ENCODE results near the gene OR2A12. TPM values are rescaled to one million over a fixed set of nuclear protein-coding genes. Genes with fewer than 3 reads are reported as not detected.
"Not testable (repeated sequence)": the region's sequence is repeated elsewhere in the genome, so short reads cannot be mapped to it uniquely, and the experiment has no call there.

The OR2A12 gene
- total RNA-seq, 1 donor from 2014 or later, result not detected

GRCh38 chr7:144049491-144049890 is 36.6 kb upstream of the OR2A12 start:
- H3K27me3 ChIP-seq (ENCODE audit: low read depth), result no peaks in the 10 kb centered on the region
- no peak overlapping the region for H3K4me3 ChIP-seq
- H3K36me3 ChIP-seq, result no peaks in the 10 kb centered on the region
- H3K4me1 ChIP-seq, result no peaks in the 10 kb centered on the region
- no peaks in the 10 kb centered on the region for H3K9me3 ChIP-seq
- TF ChIP-seq CTCF (IDR thresholded peaks at IDR 0.05), result no peak
- intact Hi-C loops (cut with DNase I), result no loop called here
- ATAC-seq (no peak), DNase-seq (no peak)
- H3K27ac ChIP-seq, result no peak overlapping the region

- no peak for TF ChIP-seq CTCF (IDR thresholded peaks at IDR 0.05)
- Histone ChIP-seq H3K4me3 (no peak overlapping the region), H3K27ac (no peak overlapping the region), H3K4me1 (no peaks in the 10 kb centered on the region), H3K27me3 (ENCODE audit: low read depth) (no peaks in the 10 kb centered on the region), H3K36me3 (no peaks in the 10 kb centered on the region), H3K9me3 (no peaks in the 10 kb centered on the region)
- no peak for ATAC-seq
- DNase-seq, result no peak
- intact Hi-C loops (cut with DNase I), result no loop called here
These were observed 36.0 kb upstream of the OR2A12 start for GRCh38 chr7:144050093-144050492.

GRCh38 chr7:144050884-144051283 is 35.2 kb upstream of the OR2A12 start:
- H3K9me3 ChIP-seq; H3K27ac ChIP-seq; H3K4me1 ChIP-seq; H3K36me3 ChIP-seq; H3K27me3 ChIP-seq (ENCODE audit: low read depth); H3K4me3 ChIP-seq; ATAC-seq; intact Hi-C loops (cut with DNase I); DNase-seq: not testable (repeated sequence)

GRCh38 chr7:144057954-144058353 is 28.1 kb upstream of the OR2A12 start:
- Histone ChIP-seq H3K9me3 (no peaks in the 10 kb centered on the region), H3K27me3 (ENCODE audit: low read depth) (no peaks in the 10 kb centered on the region), H3K27ac (no peak overlapping the region), H3K4me1 (no peaks in the 10 kb centered on the region), H3K4me3 (no peak overlapping the region), H3K36me3 (no peaks in the 10 kb centered on the region)
- intact Hi-C loops (cut with DNase I), result no loop called here
- ATAC-seq (no peak), DNase-seq (no peak)
- TF ChIP-seq CTCF (IDR thresholded peaks at IDR 0.05), result no peak

GRCh38 chr7:144063710-144064109 is 22.4 kb upstream of the OR2A12 start:
- Histone ChIP-seq H3K36me3 (no peaks in the 10 kb centered on the region), H3K4me1 (no peaks in the 10 kb centered on the region), H3K27ac (no peak overlapping the region), H3K27me3 (ENCODE audit: low read depth) (no peaks in the 10 kb centered on the region), H3K9me3 (no peaks in the 10 kb centered on the region), H3K4me3 (no peak overlapping the region)
- intact Hi-C loops (cut with DNase I), result no loop called here
- TF ChIP-seq CTCF (IDR thresholded peaks at IDR 0.05), result no peak
- ATAC-seq (no peak), DNase-seq (no peak)

- intact Hi-C loops (cut with DNase I), result no loop called here
- no peak for TF ChIP-seq CTCF (IDR thresholded peaks at IDR 0.05)
- H3K27me3 ChIP-seq (ENCODE audit: low read depth), result no peaks in the 10 kb centered on the region
- H3K4me1 ChIP-seq, result no peaks in the 10 kb centered on the region
- H3K36me3 ChIP-seq, result no peaks in the 10 kb centered on the region
- no peak within 1 kb of the TSS for H3K27ac ChIP-seq
- H3K4me3 ChIP-seq, result no peak within 1 kb of the TSS
- ATAC-seq, result no peak
- DNase-seq, result no peak
- no peaks in the 10 kb centered on the region for H3K9me3 ChIP-seq
These were observed 16.6 kb upstream of the OR2A12 start, which contains the start of gene OR2A25 for GRCh38 chr7:144069511-144069910. TSS of gene OR2A25 (plus strand) at chr7:144069811. CDS start at chr7:144074220, 4,409 bp downstream.
